LoVo (cell line): ENCODE measurements around the gene NTM.

Experiments used
- DNase-seq: peaks from one replicate; pipeline ENCODE4 v3.0.0-alpha.2; 2016; ENCODE audit warnings: low spot score

Gene NTM

DNA sequence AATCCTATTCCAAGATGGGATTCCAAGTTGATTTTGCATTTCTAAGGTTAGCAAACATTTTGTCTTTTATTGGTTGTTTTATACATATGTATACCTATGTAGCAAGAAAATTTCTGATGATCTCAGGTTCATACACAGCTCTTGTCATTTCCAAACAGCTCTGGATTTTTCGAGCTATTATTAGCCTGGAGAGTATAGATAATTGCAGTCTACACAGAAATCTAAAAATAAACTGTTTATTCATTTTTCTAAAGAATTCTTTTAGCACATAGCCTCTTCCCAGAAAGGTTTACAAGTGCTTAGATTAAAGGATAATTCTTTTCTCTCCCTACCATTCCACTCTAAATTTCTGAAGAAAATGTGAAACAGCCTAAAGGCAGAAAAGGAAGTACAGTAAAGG is 705.0 kb downstream of the NTM start:
- DNase-seq = no peak

DNA sequence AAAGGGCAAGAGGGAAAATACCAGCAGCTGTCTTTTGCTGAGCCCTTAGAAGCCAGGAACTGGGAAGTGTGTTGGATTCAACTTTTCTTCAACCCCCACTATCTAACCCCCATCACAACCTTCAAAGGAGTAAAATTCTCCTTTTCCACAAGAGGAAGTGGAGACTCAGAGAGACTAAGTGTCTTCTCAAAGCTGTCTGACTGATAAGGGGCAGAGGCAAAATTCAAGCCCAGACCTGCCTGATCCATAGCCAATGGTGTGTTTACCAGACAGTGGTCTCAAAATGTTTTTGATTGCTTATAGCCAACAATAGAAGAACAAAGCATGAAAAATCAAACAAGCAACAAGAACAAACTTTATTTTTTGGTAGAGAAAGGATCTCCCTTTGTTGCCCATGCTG is 707.0 kb downstream of the NTM start:
- no peak for DNase-seq

DNA sequence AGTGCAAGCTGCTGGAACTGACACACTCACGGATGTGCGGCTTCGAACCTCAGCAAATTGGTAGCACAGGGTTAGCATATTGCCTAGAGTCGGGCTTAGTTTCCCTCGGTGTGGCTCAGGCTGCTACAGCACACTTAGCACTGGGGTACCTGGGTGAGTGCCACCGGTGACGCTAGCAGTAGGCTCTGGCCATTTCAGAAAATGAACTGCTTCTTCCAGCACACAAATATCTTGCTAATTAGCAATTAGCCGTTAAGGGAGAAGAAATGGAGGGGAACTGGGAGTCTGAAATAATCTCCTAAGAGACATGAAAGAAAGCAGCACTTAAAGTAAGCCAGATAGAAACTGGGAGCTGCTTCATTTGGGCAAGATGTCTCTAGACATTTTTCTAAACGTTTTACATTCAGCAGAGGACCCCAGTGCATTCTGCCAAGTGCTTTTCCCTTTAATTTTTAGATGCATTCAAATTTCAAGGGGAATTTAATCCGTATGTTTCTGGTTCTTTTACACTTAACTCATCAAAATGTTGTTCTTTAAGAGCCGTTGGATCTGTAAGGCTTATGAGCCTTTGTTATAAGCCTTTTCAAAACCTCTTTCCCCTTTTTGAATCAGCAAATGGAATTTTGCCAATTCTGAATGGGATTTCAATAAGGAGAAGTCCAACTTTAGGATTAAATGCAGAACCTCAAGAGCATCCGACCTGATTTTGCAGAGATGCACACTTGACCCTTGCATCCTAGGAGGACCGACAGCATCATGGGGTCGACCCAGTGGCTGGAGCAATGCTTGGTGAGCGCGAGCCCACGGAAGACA is 708.1 kb downstream of the NTM start:
- no peak for DNase-seq

DNA sequence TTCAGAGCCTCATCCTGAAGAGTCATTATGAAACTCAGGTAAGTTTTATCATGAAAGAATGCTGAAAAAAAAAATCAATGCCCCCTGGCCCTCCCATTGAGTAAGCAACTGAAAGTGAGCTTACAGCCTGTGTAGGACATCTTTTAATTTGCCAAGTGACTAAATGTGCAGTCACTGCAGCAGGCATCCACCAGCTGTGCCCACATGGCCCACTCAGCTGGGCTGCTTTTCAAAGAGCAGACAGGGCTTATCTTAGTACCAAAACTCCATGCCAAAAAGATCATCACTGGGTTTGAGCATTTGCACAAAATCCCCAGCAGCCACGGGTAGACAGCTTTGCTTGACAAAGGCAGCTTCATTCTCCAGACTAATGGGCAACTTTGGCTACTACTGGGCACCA is 709.7 kb downstream of the NTM start:
- DNase-seq = no peak

DNA sequence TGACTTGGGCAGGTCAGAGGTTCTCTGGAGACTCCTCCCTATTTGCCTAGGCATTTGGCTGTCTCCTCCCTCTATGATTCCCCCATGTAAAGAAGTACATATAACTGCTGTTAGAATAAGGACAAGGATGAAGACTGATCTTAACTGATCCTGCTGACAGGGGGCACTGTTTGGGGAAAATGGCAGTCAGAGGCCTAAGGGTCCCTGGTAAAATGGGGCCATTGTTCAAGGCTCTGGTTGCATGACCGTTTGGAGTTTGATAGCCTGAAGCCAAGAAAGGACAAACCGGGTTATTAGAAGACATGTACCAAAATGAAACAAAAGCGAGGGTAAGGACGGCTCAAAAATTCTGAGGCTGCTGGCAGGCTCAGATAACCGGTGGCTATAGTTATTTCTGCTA is 712.2 kb downstream of the NTM start:
- no peak for DNase-seq

DNA sequence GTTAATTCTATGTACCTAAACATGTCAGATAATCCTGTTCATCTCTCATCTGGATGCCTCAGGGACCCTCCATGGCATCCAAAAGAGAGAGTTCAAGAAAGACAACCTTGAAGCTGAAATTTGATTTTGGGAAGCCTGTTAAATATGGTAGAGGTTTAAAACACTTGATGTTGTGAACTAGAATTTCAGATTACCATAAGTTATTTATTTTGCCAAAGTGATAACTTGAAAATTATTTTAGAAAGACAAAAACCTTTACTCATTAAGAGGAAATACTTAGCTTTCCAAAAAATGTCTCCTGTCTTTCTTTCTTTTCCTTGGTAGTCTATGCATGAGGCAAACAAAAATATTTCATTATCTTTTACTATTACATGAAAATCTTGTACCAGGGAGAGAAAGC is 714.0 kb downstream of the NTM start:
- no peak for DNase-seq

DNA sequence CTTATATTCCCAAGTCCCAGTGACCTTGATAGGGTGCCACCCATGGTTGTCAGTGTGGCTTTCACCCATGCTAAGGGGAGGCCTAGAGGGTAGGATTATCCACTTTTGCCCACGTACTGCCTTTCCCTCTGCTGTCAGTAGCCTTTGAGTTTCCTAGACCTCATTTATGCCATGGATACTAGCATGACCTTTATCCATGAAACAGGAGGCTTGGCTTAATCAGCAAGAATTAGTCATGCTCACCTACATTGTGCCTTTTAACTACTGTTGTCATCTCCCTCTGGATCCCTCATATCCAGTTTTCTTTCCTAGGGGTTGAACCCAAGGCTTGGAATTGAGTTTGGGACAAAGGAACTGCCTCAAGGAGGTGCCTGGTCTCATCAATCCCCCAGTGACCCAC is 716.7 kb downstream of the NTM start:
- DNase-seq = no peak

DNA sequence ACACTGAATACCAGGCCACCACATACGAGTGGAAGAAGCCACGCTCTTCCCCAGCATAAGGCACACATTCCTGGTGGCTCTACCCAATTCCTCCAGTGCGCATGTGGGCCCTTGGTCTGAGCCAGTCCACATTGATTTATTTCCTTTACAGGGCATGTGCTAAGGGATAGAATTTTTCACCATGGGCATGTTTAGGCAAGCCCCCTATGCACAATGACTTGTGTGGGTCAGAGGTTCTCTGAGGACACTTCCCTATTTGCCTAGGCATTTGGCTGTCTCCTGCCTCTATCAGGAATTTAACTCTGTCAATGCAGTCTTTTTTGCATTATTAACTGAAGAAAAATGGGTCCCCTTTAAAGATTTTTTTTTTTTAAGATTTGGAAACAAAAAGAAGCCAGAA is 718.1 kb downstream of the NTM start:
- DNase-seq = no peak

DNA sequence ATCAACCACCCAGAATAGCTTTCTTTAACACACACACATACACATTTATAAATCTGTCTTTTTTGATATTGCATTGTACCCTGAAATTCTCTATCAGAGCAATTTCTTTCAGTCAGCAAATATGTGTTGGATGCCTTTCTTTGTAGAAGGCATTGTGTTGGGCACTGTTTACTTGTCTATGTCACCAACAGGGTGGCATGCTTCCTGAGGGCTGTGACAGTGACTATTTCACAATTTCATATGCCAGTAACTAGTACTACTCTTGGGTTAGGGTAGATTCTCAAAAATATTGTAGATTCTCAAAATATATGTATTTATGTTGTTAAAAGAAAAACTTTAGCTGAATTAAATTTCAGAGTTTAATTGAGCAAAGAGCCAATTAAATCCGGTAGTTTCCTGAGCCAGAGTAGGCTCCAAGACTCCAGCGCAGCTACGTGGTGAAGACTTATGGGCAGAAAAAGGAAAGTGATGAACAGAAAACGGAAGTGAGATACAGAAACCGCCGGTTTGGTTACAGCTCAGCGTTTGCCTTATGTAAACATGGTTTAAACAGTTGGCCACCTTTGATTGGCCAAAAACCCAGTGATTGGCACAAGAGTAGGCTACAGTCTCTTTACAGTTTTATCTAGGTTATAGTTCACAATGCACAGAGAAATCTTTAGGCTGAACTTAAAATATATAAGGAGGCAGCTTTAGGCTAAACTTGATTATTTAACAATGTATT is 723.3 kb downstream of the NTM start:
- DNase-seq = no peak

DNA sequence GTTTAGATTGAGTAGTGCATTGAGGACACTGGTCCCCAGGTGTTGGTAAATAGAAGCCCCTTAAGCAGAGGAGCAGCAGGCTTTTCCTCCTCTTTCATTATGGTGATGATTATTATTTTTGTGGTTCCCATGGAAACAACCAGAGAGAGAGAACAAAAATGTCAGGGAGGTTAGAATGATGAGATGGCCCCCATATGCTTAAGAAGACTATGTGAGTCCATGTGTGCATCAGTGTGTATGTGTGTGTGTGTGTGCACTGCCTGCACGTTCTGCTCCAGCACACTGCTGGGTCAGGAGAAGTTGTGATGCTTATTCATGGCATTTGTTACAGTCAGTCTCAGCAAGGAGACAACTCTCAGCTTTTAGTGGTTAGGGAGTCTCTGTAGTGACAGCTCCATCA is 724.2 kb downstream of the NTM start:
- no peak for DNase-seq

DNA sequence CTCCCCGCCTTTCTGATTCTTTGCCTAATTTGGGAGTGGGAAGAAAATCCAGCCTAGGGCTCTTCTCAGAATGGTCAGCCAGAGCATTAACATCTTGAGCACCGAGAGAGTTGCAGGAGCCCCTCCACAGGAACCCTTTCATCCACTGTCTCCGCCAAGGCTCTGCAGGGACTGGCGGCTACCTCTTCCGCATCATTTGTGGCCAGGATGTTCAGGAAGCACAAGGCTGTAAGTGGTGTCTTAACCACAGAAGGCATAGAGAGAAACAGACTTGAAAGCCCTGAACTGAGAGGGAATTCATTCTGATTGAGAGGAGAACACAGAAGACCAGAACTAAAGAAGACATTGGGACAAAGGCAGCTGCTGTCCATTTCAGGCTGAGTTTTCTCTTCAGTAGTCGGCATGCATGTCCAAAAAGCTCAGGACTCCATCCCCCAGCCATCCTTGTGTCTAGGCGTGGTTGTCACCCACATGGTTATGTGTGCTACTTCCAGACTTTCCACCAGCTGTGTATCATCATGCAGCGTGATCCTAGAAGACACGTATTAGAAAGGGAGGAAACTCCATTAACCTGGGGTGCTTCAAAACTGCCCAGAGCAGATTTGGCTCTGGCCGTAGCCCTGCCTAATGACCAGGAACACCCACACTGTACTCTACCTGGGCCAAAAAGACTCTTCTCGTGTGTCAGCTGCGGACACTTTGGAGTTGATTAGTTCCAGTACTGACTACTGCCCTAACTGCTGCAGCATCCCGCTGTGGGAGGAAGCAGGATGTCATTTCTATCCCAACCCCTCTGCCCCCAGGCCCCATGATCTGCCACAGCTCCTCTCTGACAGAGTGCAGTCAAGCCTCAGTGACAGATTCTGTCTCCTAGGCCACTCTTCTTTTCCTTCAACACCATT is 725.1 kb downstream of the NTM start:
- no peak for DNase-seq

DNA sequence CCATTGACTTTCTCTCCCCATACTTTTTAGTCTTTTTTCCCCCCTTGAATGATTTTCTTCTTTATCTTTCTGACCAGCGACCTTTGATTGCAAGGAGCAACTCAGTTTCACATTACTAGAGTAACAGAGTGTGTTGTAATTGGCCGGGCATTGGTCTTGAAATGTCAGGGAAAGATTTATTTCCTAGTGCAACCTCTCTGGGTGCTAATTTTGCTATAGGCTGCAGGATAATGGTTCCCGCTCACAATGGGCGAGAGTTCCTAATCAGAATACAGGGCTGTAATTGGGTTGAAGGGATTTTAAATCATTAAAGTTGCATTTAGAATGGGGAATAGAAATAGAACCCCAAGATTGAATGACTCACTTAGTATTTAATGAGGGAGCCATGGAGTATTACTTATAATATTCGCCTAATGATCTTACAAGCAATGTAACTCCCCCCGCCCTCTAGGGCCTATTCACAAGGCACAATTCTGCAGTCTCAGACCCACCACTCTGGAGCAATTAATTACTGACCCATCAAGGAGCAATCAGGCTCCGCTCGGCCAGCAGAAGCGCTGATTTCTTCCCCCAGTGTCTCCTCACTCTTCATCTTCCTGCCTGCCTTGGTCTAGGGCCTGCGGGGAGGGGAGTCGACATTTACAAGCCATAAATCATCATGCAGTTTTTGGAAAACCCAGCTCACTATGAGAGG is 725.9 kb downstream of the NTM start:
- no peak for DNase-seq

DNA sequence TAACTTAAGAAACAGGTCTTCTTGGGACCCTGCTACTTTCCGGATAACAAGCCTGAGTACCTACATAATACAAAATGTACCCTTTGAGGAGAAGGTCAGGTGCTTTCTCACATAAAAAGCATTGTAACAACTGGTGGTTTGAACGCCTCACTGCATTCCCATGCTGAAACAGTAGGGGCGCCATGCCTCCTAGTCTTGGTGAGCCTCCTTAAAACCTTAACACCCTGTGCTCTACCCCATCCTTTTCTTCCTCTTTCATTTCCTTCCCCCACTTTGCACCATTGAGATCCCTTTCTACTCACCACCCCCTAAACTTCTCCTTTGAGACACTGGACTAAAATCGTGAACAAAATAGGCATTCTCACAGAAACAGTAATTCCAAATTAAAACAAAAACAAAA is 729.3 kb downstream of the NTM start:
- peak; percentile 32 for DNase-seq

DNA sequence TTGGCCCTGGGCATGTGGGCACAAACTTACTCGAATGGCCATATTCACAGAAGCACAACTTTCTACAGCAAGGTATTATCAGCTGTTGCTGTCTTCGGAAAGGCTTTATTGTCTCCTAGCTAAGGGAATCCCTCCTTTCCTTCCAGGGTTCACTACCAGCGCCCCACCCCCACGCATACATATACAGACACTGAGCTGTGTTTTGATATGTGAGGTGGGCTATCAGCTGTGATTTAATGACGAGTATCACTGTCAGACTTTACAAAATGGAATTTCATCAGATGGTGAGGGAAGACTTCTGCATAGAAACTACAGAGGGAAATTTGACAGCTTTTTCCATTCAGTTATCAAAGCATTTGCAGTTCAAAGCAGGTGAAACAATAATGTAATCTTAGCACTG is 730.2 kb downstream of the NTM start:
- no peak for DNase-seq

DNA sequence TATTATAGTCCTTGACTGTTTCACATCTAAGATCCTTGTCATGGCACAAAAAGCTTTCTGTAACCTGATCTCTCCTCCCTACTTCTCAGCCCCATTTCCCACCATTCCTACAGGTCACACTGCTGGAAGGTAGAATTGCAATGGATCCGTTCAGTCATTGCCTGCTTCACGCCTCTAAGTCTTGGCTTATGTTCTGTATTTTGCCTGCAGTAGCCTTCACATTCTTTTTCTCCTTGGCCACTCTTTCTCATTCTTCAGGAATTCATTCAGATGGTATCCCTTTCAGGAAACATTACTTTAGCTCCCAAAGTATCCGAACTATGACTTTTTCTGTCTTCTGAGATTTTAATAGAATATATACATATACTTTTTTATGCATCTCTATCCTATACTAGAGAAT is 731.5 kb downstream of the NTM start:
- DNase-seq = no peak

DNA sequence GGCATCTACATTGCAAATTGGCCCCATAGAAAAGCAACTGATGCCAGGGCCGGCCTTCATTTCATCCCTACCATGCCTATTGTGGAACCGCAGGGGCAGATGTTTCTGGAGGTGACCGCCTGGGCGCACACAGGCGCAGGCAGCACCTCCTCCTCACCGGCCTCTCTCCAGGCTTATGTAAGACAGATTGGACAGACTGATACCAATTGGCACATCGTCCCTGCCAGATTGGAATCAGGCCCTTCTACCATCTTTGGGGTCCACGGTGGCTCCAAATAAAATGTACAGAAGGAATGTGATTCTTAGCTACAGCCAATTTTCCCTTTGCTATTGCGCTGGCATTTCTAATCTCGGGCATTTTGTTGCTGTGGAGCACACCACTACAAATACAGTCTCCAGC is 732.6 kb downstream of the NTM start:
- DNase-seq = no peak

DNA sequence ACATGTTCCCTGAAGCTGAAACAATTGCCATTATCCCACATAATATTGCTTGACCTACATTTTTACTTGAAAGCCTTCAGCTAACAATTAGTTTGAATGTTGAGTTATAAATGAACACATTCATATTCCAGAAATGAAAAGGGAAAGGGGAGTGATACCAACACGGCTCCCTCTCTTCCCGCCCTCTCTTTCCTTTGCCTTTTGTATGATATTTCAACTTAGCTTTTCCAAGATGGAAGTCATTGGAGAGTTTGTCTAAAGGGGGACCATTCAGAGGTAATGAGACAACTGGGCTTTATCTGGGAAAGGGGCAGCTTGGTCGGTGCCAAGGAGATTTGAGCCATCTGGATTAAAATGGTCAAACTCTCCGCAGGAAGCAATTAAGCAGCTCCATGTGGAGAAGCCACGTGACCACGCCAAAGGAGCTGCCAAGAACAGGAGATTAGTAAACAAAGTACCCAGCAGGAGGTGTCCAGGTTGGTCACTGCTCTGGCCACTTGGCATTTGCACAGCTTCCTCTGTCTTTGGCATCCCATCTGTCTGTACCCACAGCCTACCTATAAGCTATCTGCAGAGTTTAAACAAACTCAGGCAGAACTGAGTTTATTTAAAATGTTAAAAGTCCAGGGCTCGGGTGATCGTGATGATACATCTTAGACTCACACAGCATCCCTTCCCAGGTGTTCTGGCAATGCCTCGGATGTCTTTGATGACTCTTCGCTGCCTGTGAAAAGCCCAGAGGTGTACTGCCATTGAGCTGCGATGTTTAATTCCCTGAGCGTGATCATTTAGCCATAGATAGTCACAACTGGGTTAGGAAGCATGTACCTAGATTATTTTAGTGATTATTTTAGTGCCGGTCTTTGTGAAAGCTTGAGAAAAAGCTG is 735.9 kb downstream of the NTM start:
- no peak for DNase-seq

DNA sequence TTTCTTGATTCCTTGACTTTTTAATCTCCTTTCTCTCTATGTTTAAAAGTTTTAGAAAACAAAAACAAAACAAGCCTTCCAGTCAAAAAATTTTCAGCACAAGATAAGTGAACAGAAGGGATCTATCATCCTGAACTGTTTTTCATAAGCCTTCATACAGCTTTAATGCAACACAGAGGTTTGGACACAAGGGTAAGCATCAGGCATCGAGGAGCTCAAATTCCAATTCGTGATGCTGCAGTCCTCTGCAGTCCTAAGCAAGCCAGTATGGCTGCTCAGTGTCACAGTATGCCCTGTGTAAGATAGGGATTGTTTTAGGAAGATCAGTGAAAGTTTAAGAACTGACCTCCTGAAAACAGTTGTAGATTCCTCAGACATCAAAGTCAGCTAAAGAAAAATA is 740.9 kb downstream of the NTM start:
- no peak for DNase-seq

DNA sequence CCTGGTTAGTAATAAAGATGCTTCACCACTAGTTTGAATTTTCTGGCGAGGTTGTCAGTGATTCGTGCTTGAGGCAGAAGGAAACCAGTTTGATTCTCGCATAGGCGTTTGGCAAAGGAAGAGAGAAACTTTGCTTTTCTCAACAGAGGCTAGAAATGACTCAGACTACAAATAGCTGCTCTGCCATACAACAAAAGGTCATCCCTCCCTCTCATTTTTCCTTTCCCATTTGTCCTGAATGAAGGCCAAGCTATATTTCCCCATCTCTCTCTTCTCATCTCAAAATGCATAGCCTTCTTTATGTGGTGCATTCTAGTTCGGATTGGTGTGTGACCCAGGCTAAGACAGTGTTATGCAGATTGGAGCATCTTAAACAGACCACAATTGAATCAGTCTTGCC is 741.4 kb downstream of the NTM start:
- no peak for DNase-seq

DNA sequence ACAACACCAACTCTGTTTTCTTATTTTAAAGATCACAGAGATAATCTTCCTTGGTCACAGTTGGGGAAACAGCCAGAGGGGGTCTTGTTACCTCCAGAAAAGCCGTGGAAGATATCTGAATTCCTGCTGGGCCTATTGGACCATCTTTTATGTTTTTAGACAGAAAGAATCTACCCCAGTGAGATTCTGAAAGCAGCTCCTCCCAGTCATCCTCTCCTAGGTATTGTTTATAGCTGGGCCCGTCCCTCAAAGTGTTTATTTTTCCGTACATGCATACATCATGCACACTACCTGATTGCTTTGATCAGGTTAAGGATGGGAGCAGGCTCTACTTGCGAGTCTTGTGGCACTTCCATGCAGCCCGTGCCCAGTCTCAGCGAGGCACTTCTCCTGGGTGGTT is 742.4 kb downstream of the NTM start:
- DNase-seq = no peak

DNA sequence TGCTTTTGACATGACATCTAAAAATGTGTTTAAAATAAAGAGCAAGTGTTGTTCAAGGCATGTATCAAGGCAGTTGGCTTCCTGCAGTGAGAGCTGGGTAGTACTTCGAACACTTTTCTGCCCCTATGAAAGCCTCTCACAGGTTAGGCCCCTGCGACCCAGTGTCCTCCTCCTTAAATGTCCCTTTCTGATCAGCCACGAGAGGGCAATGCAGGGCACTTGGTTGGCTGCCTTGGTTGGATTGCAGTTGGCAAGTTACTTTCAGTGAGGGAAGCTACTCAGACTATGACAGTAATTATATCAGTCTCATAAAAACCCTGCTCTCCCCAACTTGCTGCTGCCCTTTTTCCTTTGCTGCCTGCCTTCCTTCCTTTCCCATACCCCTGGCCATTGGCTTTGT is 743.8 kb downstream of the NTM start:
- peak; percentile 13 for DNase-seq
